OCI-LY3 (cell line): Measurements from ENCODE around the gene CACNA1C.

Experiments
- H2AFZ ChIP-seq: fragments of 200-600, 300-600 bp; shearing (Covaris generic); 2 replicates; pipeline ENCODE4 v1.6.0; 2014; ENCODE audit warnings: antibody characterized with exemption, low read depth, low read length
- H3K27ac ChIP-seq: fragments of 200-600, 300-600 bp; sonication (generic); 2 replicates; pipeline ENCODE4 v1.5.1; 2014; ENCODE audit warnings: mild to moderate bottlenecking, low read length, moderate library complexity, mixed read lengths
- H3K27me3 ChIP-seq: fragments of 200-600, 300-600 bp; sonication (generic); 2 replicates; pipeline ENCODE4 v1.6.1; 2014; ENCODE audit warnings: low read depth, low read length, mixed read lengths
- H3K36me3 ChIP-seq: fragments of 200-600, 300-600 bp; sonication (generic); replicated peaks from 2 replicates; pipeline ENCODE3; 2014; ENCODE audit warnings: low read depth, low read length, mixed read lengths
- H3K4me1 ChIP-seq: fragments of 300-600, 200-600 bp; sonication (generic); 2 replicates; pipeline ENCODE4 v1.6.1; 2014; ENCODE audit warnings: low read length, mixed read lengths
- H3K4me2 ChIP-seq: fragments of 200-600, 300-600 bp; sonication (generic); 2 replicates; pipeline ENCODE4 v1.6.1; 2014; ENCODE audit warnings: low read length, mixed read lengths
- H3K4me3 ChIP-seq: fragments of 300-600, 200-600 bp; sonication (generic); 2 replicates; pipeline ENCODE4 v1.5.1; 2014; ENCODE audit warnings: antibody characterized with exemption, mild to moderate bottlenecking, low read length, moderate library complexity
- H3K79me2 ChIP-seq: fragments of 300-600, 200-600 bp; shearing (Covaris generic); 2 replicates; pipeline ENCODE4 v1.6.1; 2014; ENCODE audit warnings: mild to moderate bottlenecking, low read length, mixed read lengths
- H3K9ac ChIP-seq: fragments of 300-600, 200-600 bp; shearing (Covaris generic); 2 replicates; pipeline ENCODE4 v1.6.0; 2014; ENCODE audit warnings: mild to moderate bottlenecking, low read length, moderate library complexity
- H3K9me3 ChIP-seq: fragments of 200-600, 300-600 bp; shearing (Covaris generic); 2 replicates; pipeline ENCODE4 v1.6.1; 2014; ENCODE audit warnings: low read length, mixed read lengths; ENCODE audit not compliant: insufficient read depth
- H4K20me1 ChIP-seq: fragments of 200-600, 300-600 bp; sonication (generic); 2 replicates; pipeline ENCODE4 v1.6.1; 2016; ENCODE audit warnings: low read length, mixed read lengths; ENCODE audit not compliant: insufficient read depth
- CTCF ChIP-seq: fragments of 200-600, 300-600 bp; sonication (generic); IDR thresholded peaks from 2 replicates; pipeline ENCODE4 v1.5.1; 2014; ENCODE audit warnings: antibody characterized with exemption, low read length, low read depth
- EZH2phosphoT487 ChIP-seq: fragments of 200-600 bp; shearing (Covaris generic); IDR thresholded peaks from 2 replicates; pipeline ENCODE4 v1.6.1; 2018; ENCODE audit warnings: antibody characterized with exemption, mixed run types, low read depth

CACNA1C gene

GRCh38 chr12:2429032-2429431, 376.2 kb downstream of the CACNA1C start:
- Histone ChIP-seq H3K9me3 (no peaks in the 10 kb centered on the region), H3K4me2 (no peak overlapping the region), H2AFZ (no peak overlapping the region), H3K4me1 (no peaks in the 10 kb centered on the region), H3K79me2 (no peaks in the 10 kb centered on the region), H3K36me3 (no peaks in the 10 kb centered on the region), H4K20me1 (no peaks in the 10 kb centered on the region), H3K9ac (no peak overlapping the region), H3K27ac (no peak overlapping the region), H3K27me3 (peaks cover 24% of the 10 kb centered on the region), H3K4me3 (no peak overlapping the region)
- no peak for TF ChIP-seq CTCF
- TF ChIP-seq EZH2phosphoT487, result no peak

- Histone ChIP-seq H3K4me2 (no peak overlapping the region), H2AFZ (no peak overlapping the region), H4K20me1 (no peaks in the 10 kb centered on the region), H3K79me2 (no peaks in the 10 kb centered on the region), H3K27me3 (peaks cover 21% of the 10 kb centered on the region), H3K9ac (no peak overlapping the region), H3K36me3 (no peaks in the 10 kb centered on the region), H3K27ac (no peak overlapping the region), H3K4me3 (no peak overlapping the region), H3K4me1 (no peaks in the 10 kb centered on the region), H3K9me3 (no peaks in the 10 kb centered on the region)
- TF ChIP-seq EZH2phosphoT487, result no peak
- TF ChIP-seq CTCF, result no peak
These were observed 379.0 kb downstream of the CACNA1C start for GRCh38 chr12:2431810-2432209.

GRCh38 chr12:2432856-2433255, 380.1 kb downstream of the CACNA1C start:
- no peak overlapping the region for H3K4me2 ChIP-seq
- no peak overlapping the region for H3K27ac ChIP-seq
- no peak overlapping the region for H3K9ac ChIP-seq
- H3K27me3 ChIP-seq, result peaks cover 19% of the 10 kb centered on the region
- no peaks in the 10 kb centered on the region for H3K79me2 ChIP-seq
- no peaks in the 10 kb centered on the region for H3K4me1 ChIP-seq
- no peak for TF ChIP-seq EZH2phosphoT487
- no peak for TF ChIP-seq CTCF
- no peaks in the 10 kb centered on the region for H4K20me1 ChIP-seq
- no peak overlapping the region for H2AFZ ChIP-seq
- no peak overlapping the region for H3K4me3 ChIP-seq
- no peaks in the 10 kb centered on the region for H3K36me3 ChIP-seq
- no peaks in the 10 kb centered on the region for H3K9me3 ChIP-seq

- no peaks in the 10 kb centered on the region for H3K9me3 ChIP-seq
- no peak overlapping the region for H3K9ac ChIP-seq
- H3K4me2 ChIP-seq, result no peak overlapping the region
- H3K4me1 ChIP-seq, result no peaks in the 10 kb centered on the region
- H3K36me3 ChIP-seq, result no peaks in the 10 kb centered on the region
- no peak overlapping the region for H2AFZ ChIP-seq
- no peak overlapping the region for H3K27ac ChIP-seq
- no peaks in the 10 kb centered on the region for H4K20me1 ChIP-seq
- H3K27me3 ChIP-seq, result peaks cover 22% of the 10 kb centered on the region
- H3K4me3 ChIP-seq, result no peak overlapping the region
- H3K79me2 ChIP-seq, result no peaks in the 10 kb centered on the region
- no peak for TF ChIP-seq CTCF
- no peak for TF ChIP-seq EZH2phosphoT487
These were observed 382.7 kb downstream of the CACNA1C start for GRCh38 chr12:2435511-2435910.
